ENCODE results near the gene THPO. TPM values are rescaled to one million over a fixed set of nuclear protein-coding genes. Genes with fewer than 3 reads are reported as not detected.

The THPO gene
- total RNA-seq, 1 donor from 2014 or later: 2.3 TPM

DNA sequence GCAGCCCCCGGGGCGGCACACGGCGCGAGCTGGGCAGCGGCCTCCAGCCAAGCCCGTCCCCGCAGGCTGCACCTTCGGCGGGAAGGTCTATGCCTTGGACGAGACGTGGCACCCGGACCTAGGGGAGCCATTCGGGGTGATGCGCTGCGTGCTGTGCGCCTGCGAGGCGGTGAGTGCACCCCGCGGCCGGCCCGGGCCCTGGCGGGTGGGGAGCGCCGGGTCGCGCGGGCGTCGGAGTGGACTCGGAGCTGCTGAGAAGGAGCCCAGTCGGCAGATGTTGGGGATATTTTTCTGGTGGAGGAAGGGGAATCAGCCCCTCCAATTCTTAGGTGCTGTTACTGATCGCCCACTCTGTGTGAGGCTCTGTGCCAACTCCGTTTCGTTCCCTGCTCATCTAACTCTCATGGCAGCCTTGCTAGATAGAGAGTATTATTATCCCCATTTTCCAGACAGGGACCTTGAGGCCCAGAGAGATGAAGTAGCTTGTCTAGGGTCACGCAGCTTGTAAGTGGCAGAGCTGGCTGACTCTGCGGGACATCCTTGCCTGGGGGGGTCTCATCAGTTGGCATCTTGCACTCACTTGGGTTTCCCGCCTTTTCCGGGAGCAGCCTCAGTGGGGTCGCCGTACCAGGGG is 2.7 kb upstream of the THPO start:
- Histone ChIP-seq H3K36me3 (no peaks in the 10 kb centered on the region), H3K79me2 (ENCODE audit: low read depth) (no peaks in the 10 kb centered on the region), H3K4me2 (peak overlapping the region; percentile 88), H3K27ac (no peak overlapping the region), H4K20me1 (ENCODE audit: low read depth) (peaks cover 8% of the 10 kb centered on the region), H2AFZ (replicated peaks) (peak overlapping the region; percentile 91), H3K27me3 (peaks cover 49% of the 10 kb centered on the region), H3F3A (ENCODE audit: low read depth) (peaks cover 32% of the 10 kb centered on the region), H3K9me3 (ENCODE audit: low read depth) (no peaks in the 10 kb centered on the region), H3K9ac (no peak overlapping the region), H3K4me1 (peaks cover 34% of the 10 kb centered on the region), H3K4me3 (peak overlapping the region; percentile 67)
- peaks cover 24% of the 10 kb centered on the region for H3K4me1 Mint-ChIP-seq
- peaks cover 40% of the 10 kb centered on the region for H3K27me3 Mint-ChIP-seq (ENCODE audit: insufficient read depth, low read depth)
- DNase-seq (ENCODE audit: low spot score): no peak
- no peaks in the 10 kb centered on the region for H3K9me3 Mint-ChIP-seq
- H3K4me3 Mint-ChIP-seq: peak overlapping the region; percentile 82
- no peaks in the 10 kb centered on the region for H3K36me3 Mint-ChIP-seq
- no peak overlapping the region for H3K27ac Mint-ChIP-seq
- TF ChIP-seq EZH2phosphoT487 (IDR thresholded peaks at IDR 0.05) (peak; percentile 67), EZH2 (IDR thresholded peaks at IDR 0.05) (peak; percentile 91)
- TF ChIP-seq, protein P1, sequence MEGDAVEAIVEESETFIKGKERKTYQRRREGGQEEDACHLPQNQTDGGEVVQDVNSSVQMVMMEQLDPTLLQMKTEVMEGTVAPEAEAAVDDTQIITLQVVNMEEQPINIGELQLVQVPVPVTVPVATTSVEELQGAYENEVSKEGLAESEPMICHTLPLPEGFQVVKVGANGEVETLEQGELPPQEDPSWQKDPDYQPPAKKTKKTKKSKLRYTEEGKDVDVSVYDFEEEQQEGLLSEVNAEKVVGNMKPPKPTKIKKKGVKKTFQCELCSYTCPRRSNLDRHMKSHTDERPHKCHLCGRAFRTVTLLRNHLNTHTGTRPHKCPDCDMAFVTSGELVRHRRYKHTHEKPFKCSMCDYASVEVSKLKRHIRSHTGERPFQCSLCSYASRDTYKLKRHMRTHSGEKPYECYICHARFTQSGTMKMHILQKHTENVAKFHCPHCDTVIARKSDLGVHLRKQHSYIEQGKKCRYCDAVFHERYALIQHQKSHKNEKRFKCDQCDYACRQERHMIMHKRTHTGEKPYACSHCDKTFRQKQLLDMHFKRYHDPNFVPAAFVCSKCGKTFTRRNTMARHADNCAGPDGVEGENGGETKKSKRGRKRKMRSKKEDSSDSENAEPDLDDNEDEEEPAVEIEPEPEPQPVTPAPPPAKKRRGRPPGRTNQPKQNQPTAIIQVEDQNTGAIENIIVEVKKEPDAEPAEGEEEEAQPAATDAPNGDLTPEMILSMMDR (IDR thresholded peaks at IDR 0.05): no peak

DNA sequence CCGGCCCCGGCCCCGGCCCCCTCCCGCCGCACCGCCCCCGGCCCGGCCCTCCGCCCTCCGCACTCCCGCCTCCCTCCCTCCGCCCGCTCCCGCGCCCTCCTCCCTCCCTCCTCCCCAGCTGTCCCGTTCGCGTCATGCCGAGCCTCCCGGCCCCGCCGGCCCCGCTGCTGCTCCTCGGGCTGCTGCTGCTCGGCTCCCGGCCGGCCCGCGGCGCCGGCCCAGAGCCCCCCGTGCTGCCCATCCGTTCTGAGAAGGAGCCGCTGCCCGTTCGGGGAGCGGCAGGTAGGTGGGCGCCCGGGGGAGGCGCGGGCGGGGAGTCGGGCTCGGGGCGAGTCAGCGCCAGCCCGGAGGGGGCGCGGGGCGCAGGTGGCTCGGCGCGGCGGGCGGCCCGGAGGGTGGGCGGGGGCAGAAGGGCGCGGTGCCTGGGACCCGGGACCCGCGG is 2.2 kb upstream of the THPO start:
- peak; percentile 85 for DNase-seq (ENCODE audit: low spot score)
- H3K4me3 ChIP-seq: peak overlapping the region; percentile 67
- no peaks in the 10 kb centered on the region for H3K79me2 ChIP-seq (ENCODE audit: low read depth)
- H2AFZ ChIP-seq (replicated peaks): peak overlapping the region; percentile 78
- Mint-ChIP-seq H3K4me1 (peaks cover 24% of the 10 kb centered on the region), H3K36me3 (no peaks in the 10 kb centered on the region), H3K4me3 (no peak overlapping the region), H3K9me3 (no peaks in the 10 kb centered on the region), H3K27ac (no peak overlapping the region), H3K27me3 (ENCODE audit: insufficient read depth, low read depth) (peaks cover 45% of the 10 kb centered on the region)
- peaks cover 8% of the 10 kb centered on the region for H4K20me1 ChIP-seq (ENCODE audit: low read depth)
- peak overlapping the region; percentile 88 for H3K4me2 ChIP-seq
- H3K9ac ChIP-seq: no peak overlapping the region
- no peaks in the 10 kb centered on the region for H3K9me3 ChIP-seq (ENCODE audit: low read depth)
- no peak overlapping the region for H3K27ac ChIP-seq
- peaks cover 49% of the 10 kb centered on the region for H3K27me3 ChIP-seq
- TF ChIP-seq, protein P1 (IDR thresholded peaks at IDR 0.05): no peak
- TF ChIP-seq EZH2 (IDR thresholded peaks at IDR 0.05) (no peak), EZH2phosphoT487 (IDR thresholded peaks at IDR 0.05) (no peak)
- peaks cover 32% of the 10 kb centered on the region for H3F3A ChIP-seq (ENCODE audit: low read depth)
- H3K36me3 ChIP-seq: no peaks in the 10 kb centered on the region
- H3K4me1 ChIP-seq: peaks cover 34% of the 10 kb centered on the region

DNA sequence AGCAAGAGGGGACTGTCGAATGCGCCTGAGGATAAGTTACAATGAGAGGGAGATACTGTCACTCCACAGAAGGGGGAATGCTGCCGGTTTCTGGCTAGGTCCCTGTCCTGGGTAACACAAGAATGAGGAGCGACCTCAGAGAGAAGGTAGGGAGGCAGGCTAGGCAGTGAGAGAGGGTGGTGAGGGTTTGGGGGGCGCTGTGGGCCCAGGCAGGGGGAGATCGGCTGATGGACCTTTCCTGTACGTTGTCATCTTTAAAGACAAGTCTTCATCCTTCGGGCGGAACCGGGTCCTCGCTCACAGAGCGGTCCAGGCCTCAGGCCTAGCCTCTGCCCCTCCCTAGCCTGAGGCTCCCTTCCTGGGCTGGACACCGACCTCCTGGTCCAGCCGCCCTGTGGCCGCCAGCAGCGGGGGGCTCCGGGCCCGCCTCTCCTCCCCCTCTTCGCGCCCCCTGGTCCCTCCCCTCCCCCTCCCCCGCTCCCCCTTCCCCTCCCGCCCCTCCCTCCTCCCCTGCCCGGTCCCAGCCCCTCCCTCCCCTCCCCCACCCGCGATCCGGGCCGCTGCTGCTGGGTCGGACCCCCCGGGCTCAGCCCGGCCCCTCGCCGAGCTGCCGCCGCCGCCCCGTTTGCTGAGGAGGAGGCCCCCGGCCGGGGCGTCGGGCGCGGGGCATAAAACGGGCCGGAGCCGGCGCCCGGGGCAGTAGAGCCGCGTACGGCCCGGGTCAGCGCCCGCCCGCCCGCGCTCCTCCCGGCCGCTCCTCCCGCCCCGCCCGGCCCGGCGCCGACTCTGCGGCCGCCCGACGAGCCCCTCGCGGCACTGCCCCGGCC is 1.6 kb upstream of the THPO start, which contains the start of gene CHRD:
Gene CHRD (plus strand): TSS at position 697 of the 827 bp plus-strand sequence. CDS start 265 bp downstream, outside the sequence.
- Histone ChIP-seq H3K9ac (no peak within 1 kb of the TSS), H3F3A (ENCODE audit: low read depth) (peaks cover 32% of the 10 kb centered on the region), H3K4me1 (peaks cover 34% of the 10 kb centered on the region), H3K27ac (no peak within 1 kb of the TSS), H4K20me1 (ENCODE audit: low read depth) (peaks cover 8% of the 10 kb centered on the region), H3K27me3 (peaks cover 49% of the 10 kb centered on the region), H3K4me2 (peak within 1 kb of the TSS; percentile 88), H3K9me3 (ENCODE audit: low read depth) (no peaks in the 10 kb centered on the region), H3K4me3 (peak within 1 kb of the TSS; percentile 67), H3K36me3 (no peaks in the 10 kb centered on the region), H2AFZ (replicated peaks) (peak within 1 kb of the TSS; percentile 78), H3K79me2 (ENCODE audit: low read depth) (no peaks in the 10 kb centered on the region)
- DNase-seq (ENCODE audit: low spot score): peak; percentile 59
- TF ChIP-seq EZH2 (IDR thresholded peaks at IDR 0.05): no peak
- TF ChIP-seq EZH2phosphoT487 (IDR thresholded peaks at IDR 0.05): no peak
- TF ChIP-seq, protein P1 (IDR thresholded peaks at IDR 0.05): no peak
- peak within 1 kb of the TSS; percentile 85 for H3K4me3 Mint-ChIP-seq
- peaks cover 42% of the 10 kb centered on the region for H3K27me3 Mint-ChIP-seq (ENCODE audit: insufficient read depth, low read depth)
- H3K4me1 Mint-ChIP-seq: peaks cover 24% of the 10 kb centered on the region
- H3K27ac Mint-ChIP-seq: peak within 1 kb of the TSS; percentile 7
- H3K36me3 Mint-ChIP-seq: no peaks in the 10 kb centered on the region
- no peaks in the 10 kb centered on the region for H3K9me3 Mint-ChIP-seq

Data from neural progenitor cell (in vitro differentiated cells).